CD4-positive, CD25-positive, alpha-beta regulatory T cell (primary cell): Measurements from ENCODE around the gene CTNNA2. TPM values are rescaled to one million over a fixed set of nuclear protein-coding genes. Genes with fewer than 3 reads are reported as not detected.

Experiments used
- ATAC-seq, 2 donors: fragments of 150-1000 bp; cut with Tn5 transposase; one replicate each; pipeline ENCODE4 v1.10.0; 2021; ENCODE audit warnings: low read depth in 2 of 2, moderate number of reproducible peaks in 2 of 2, moderate library complexity in 1 of 2
- DNase-seq, 3 donors: peaks; one replicate each; pipeline versions ENCODE4 v3.0.0 to v3.0.0-alpha.2; 2012 to 2022; ENCODE audit warnings: mixed read lengths in 1 of 3
- H3K27ac ChIP-seq: one replicate; pipeline ENCODE4 v1.7.0; 2013; ENCODE audit warnings: mild to moderate bottlenecking, low read length; ENCODE audit not compliant: insufficient read depth, poor library complexity, severe bottlenecking
- H3K27me3 ChIP-seq: one replicate; pipeline ENCODE4 v1.7.0; 2013; ENCODE audit warnings: low read length; ENCODE audit not compliant: control insufficient read depth, insufficient read depth
- H3K36me3 ChIP-seq: one replicate; pipeline ENCODE4 v1.7.0; 2013; ENCODE audit warnings: mild to moderate bottlenecking, low read length, moderate library complexity; ENCODE audit not compliant: control insufficient read depth, insufficient read depth
- H3K4me1 ChIP-seq: 2 replicates; pipeline ENCODE4 v1.7.0; 2013; ENCODE audit warnings: mild to moderate bottlenecking, low read length; ENCODE audit not compliant: insufficient read depth, control insufficient read depth, poor library complexity, severe bottlenecking
- H3K4me3 ChIP-seq: one replicate; pipeline ENCODE4 v1.7.0; 2013; ENCODE audit warnings: low read depth, mild to moderate bottlenecking, low read length, moderate library complexity
- H3K9me3 ChIP-seq, 2 experiments: 1 replicate in 1 of 2; 2 replicates in 1 of 2; pipeline ENCODE4 v1.7.0; 2013; ENCODE audit warnings: low read length in 2 of 2, mild to moderate bottlenecking in 1 of 2, moderate library complexity in 1 of 2; ENCODE audit not compliant: control insufficient read depth in 2 of 2
- H3K27ac Mint-ChIP-seq, 3 donors: one replicate each; pipeline ENCODE4 v1.8.0; 2020 to 2022; ENCODE audit warnings: mild to moderate bottlenecking in 3 of 3, mixed read lengths in 3 of 3, moderate library complexity in 2 of 3
- H3K27me3 Mint-ChIP-seq: one replicate; pipeline ENCODE4 v1.8.0; 2022; ENCODE audit warnings: mild to moderate bottlenecking, mixed read lengths
- H3K36me3 Mint-ChIP-seq: one replicate; pipeline ENCODE4 v1.8.0; 2020; ENCODE audit warnings: mixed read lengths
- H3K4me1 Mint-ChIP-seq, 4 donors: one replicate each; pipeline ENCODE4 v1.8.0; 2020 to 2022; ENCODE audit warnings: mixed read lengths in 4 of 4, mild to moderate bottlenecking in 1 of 4
- H3K4me3 Mint-ChIP-seq, 4 donors: one replicate each; pipeline ENCODE4 v1.8.0; 2020 to 2022; ENCODE audit warnings: mild to moderate bottlenecking in 4 of 4, mixed read lengths in 4 of 4, moderate library complexity in 3 of 4
- H3K9me3 Mint-ChIP-seq, 7 donors: one replicate each; pipeline ENCODE4 v1.8.0; 2020 to 2022; ENCODE audit warnings: mixed read lengths in 7 of 7, mild to moderate bottlenecking in 3 of 7, moderate library complexity in 2 of 7
- polyA plus RNA-seq, 4 donors: library from polyadenylated mRNA; unstranded; fragments of 300-500 nt; fragmentation: Illumina TruSeq; gene quantifications; one replicate each; pipeline ENCODE4 v1.2.3, GENCODE V29; 2021
- total RNA-seq: library from RNA; stranded (reverse); gene quantifications from one replicate; pipeline ENCODE4 v1.2.3, GENCODE V29; 2022

Gene CTNNA2
- total and polyA plus RNA-seq, 5 donors from 2014 or later = not detected

DNA sequence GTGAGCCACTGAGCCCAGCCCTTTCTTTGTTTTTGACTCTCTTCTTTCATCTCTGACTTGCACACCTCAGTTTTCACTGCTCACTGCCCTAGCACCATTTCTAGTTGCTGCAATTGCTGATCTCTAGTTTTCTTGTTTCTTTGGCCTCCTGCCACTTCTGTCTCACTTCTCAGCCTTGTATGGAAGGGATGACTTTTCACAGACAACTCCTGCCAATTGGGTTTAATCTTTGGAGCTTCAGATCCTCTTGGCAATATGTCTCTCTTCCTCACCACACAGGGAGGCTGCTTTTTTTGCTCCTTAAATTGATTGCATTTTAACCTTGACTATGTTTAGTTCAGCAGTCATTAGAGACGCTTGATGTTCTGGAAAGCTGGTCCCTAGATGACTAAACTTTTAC, 323.1 kb downstream of the CTNNA2 start:
- Histone ChIP-seq H3K9me3 (no peaks in the 10 kb centered on the region), H3K4me1 (no peaks in the 10 kb centered on the region), H3K27ac (no peak overlapping the region), H3K36me3 (no peaks in the 10 kb centered on the region), H3K27me3 (no peaks in the 10 kb centered on the region), H3K4me3 (no peak overlapping the region)
- Mint-ChIP-seq H3K36me3 (no peaks in the 10 kb centered on the region), H3K9me3 (peaks cover 0 to 14% (median 6%) of the 10 kb centered on the region in 7 donors), H3K4me3 (no peak overlapping the region), H3K27me3 (no peaks in the 10 kb centered on the region), H3K27ac (no peak overlapping the region), H3K4me1 (no peaks in the 10 kb centered on the region)
- no peak for DNase-seq
- no peak for ATAC-seq

DNA sequence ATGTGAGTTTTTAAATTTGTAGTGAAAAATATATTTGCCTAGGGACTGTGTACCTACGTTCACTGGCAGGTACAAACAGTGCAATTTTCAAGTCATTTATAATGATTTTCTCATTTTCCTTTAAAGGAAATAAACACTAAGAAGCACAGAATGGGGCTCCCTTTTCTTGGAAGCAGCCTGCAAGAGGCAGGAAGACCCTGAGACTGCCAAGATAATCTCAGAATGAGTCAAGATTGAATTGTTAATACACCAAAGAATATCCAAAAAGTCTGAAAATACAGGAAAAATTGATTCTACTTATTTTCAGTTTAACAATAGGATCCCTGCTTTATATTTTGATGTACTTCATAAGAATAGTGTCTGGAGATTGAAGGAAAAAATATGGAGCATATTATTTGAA, 331.2 kb downstream of the CTNNA2 start:
- no peaks in the 10 kb centered on the region for H3K4me1 Mint-ChIP-seq
- H3K27me3 Mint-ChIP-seq = no peaks in the 10 kb centered on the region
- ATAC-seq (no peak), DNase-seq (no peak)
- no peaks in the 10 kb centered on the region for H3K36me3 Mint-ChIP-seq
- no peak overlapping the region for H3K27ac Mint-ChIP-seq
- no peak overlapping the region for H3K4me3 Mint-ChIP-seq
- no peak overlapping the region for H3K27ac ChIP-seq
- H3K9me3 ChIP-seq = no peaks in the 10 kb centered on the region
- no peaks in the 10 kb centered on the region for H3K36me3 ChIP-seq
- peaks cover 0 to 8% (median 4%) of the 10 kb centered on the region in 7 donors for H3K9me3 Mint-ChIP-seq
- H3K4me3 ChIP-seq = no peak overlapping the region
- no peaks in the 10 kb centered on the region for H3K4me1 ChIP-seq
- no peaks in the 10 kb centered on the region for H3K27me3 ChIP-seq

DNA sequence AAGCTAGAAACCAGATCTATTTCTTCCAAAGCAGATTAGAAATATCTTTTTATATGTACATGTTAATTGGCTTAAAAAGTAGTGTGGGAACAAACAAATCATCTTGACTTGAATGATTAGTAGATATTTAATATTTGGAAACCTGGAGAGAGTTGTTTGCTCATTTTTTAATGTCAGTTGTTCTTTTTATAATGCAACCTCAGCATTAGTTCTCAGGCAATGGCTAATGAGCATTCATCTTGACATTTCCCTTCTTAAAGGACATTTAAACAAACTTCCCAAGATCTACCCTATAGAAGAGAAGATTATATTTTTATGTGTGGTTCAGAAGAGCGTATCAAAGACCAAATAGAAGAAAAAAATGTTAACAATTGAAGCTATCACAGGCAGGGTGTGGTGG, 334.0 kb downstream of the CTNNA2 start:
- Mint-ChIP-seq H3K4me1 (no peaks in the 10 kb centered on the region), H3K9me3 (peaks cover 0 to 10% (median 6%) of the 10 kb centered on the region in 7 donors), H3K36me3 (no peaks in the 10 kb centered on the region), H3K27me3 (no peaks in the 10 kb centered on the region), H3K27ac (no peak overlapping the region), H3K4me3 (no peak overlapping the region)
- ATAC-seq (no peak), DNase-seq (no peak)
- H3K27ac ChIP-seq = no peak overlapping the region
- H3K27me3 ChIP-seq = no peaks in the 10 kb centered on the region
- no peaks in the 10 kb centered on the region for H3K36me3 ChIP-seq
- H3K9me3 ChIP-seq = no peaks in the 10 kb centered on the region
- no peaks in the 10 kb centered on the region for H3K4me1 ChIP-seq
- H3K4me3 ChIP-seq = no peak overlapping the region

DNA sequence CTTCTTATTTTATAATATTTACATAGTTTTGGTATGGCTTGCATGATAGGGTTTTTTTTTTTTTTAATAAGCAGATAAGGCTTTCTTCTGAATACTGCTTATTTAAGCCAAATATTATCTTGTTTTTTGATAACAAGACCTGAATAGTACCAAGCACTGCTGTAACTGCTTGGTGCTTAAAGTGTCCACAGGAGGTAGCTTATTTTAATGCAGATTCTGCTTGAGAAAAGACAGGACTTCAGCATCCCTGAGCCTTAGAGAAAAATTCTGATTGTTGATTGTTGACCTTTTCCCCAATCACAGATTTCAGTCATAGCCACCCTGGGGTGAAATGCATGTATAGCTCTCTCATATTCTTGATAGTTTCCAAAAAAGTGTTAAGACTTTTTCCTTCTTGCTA, 336.4 kb downstream of the CTNNA2 start:
- H3K27me3 Mint-ChIP-seq = no peaks in the 10 kb centered on the region
- peaks cover 0 to 8% (median 4%) of the 10 kb centered on the region in 7 donors for H3K9me3 Mint-ChIP-seq
- H3K36me3 Mint-ChIP-seq = no peaks in the 10 kb centered on the region
- no peaks in the 10 kb centered on the region for H3K27me3 ChIP-seq
- no peak overlapping the region for H3K27ac ChIP-seq
- DNase-seq (no peak), ATAC-seq (no peak)
- no peaks in the 10 kb centered on the region for H3K4me1 ChIP-seq
- H3K9me3 ChIP-seq = peaks cover 0 to 2% of the 10 kb centered on the region in 2 experiments
- no peaks in the 10 kb centered on the region for H3K4me1 Mint-ChIP-seq
- no peak overlapping the region for H3K4me3 Mint-ChIP-seq
- no peaks in the 10 kb centered on the region for H3K36me3 ChIP-seq
- H3K27ac Mint-ChIP-seq = no peak overlapping the region
- H3K4me3 ChIP-seq = no peak overlapping the region

DNA sequence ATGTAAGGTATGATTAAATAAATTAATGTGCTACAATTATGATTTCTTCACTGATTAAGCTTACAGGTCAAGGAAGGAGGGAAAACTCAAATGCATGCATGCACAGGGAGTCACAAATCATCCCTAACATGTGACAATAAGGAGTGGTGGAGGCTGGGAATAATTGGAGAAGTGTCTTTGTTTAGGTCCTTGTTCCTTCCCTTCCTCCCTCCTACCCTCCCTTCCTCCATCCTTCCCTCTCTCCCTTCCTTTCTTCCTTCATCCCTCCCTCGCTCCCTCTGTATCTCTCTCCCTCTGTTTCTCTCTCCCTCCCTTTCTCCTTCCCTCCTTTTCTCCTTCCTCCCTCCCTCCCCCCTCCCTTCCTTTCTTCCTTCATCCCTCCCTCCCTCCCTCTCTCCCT, 337.1 kb downstream of the CTNNA2 start:
- no peak overlapping the region for H3K27ac Mint-ChIP-seq
- H3K27ac ChIP-seq = no peak overlapping the region
- no peak for ATAC-seq
- no peaks in the 10 kb centered on the region for H3K27me3 ChIP-seq
- peaks cover 0 to 14% (median 5%) of the 10 kb centered on the region in 7 donors for H3K9me3 Mint-ChIP-seq
- H3K4me3 Mint-ChIP-seq = no peak overlapping the region
- H3K4me1 ChIP-seq = no peaks in the 10 kb centered on the region
- no peaks in the 10 kb centered on the region for H3K27me3 Mint-ChIP-seq
- peaks cover 0 to 2% of the 10 kb centered on the region in 2 experiments for H3K9me3 ChIP-seq
- no peak for DNase-seq
- H3K4me3 ChIP-seq = no peak overlapping the region
- no peaks in the 10 kb centered on the region for H3K4me1 Mint-ChIP-seq
- H3K36me3 ChIP-seq = no peaks in the 10 kb centered on the region
- H3K36me3 Mint-ChIP-seq = no peaks in the 10 kb centered on the region

DNA sequence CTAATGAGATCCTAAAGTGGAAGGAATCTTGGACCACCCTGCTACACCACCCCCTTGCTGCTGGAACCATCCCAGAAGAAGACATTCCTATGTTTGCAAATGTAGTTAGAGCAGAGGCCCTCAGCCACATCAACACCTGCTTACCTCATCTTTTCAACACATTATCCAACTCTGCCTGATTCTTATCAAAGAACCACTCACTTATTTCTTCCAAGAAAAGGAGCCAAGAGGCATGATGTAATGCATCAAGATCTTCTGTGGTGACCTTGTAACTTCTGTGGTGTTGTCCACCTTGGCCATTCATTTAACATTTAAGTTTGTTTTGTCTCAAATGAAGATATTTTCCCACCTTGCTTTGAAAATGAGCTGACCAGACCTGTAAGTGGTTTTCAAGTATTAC, 338.1 kb downstream of the CTNNA2 start:
- Histone ChIP-seq H3K9me3 (peaks cover 0 to 2% of the 10 kb centered on the region in 2 experiments), H3K27me3 (no peaks in the 10 kb centered on the region), H3K36me3 (no peaks in the 10 kb centered on the region), H3K4me1 (no peaks in the 10 kb centered on the region), H3K4me3 (no peak overlapping the region), H3K27ac (no peak overlapping the region)
- ATAC-seq (no peak), DNase-seq (no peak)
- H3K27me3 Mint-ChIP-seq = no peaks in the 10 kb centered on the region
- H3K9me3 Mint-ChIP-seq = peaks cover 0 to 17% (median 7%) of the 10 kb centered on the region in 7 donors
- no peaks in the 10 kb centered on the region for H3K4me1 Mint-ChIP-seq
- H3K4me3 Mint-ChIP-seq = no peak overlapping the region
- H3K36me3 Mint-ChIP-seq = no peaks in the 10 kb centered on the region
- no peak overlapping the region for H3K27ac Mint-ChIP-seq

DNA sequence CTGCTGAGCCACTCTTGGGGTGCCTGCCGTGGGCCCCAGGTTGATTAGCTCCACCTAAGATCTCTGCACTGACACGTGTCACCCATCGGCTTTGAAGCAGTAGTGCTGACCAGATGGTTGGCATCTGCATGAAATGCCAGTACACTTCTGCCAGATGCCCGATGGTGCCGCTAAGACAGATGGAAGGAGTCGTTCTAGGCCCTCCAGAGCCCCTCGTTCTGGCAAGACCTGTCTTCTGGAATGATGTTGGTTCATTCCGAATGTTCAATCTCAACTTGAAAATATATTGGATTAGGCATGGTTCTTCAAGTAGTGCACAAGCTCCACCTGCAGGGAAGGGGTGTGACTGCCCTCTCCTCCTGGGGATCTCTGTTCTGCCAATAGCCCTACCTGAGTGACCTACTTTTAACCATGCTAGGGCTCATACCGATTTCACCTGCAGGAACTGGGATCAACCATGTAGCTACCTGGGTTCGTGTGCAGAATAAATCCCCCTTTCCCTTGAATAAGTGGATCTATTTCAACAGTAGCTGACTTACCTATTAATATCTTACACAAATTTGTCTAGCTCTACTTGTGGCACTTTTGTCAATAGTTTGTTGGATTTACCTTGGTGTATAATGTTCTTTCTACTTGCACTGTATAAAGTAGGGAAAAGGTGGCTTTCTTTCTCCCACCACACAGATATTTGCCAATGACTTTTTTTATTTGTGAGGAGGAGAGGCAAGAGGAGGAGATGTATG, 342.6 kb downstream of the CTNNA2 start:
- H3K27me3 Mint-ChIP-seq = no peaks in the 10 kb centered on the region
- peaks cover 0 to 2% of the 10 kb centered on the region in 2 experiments for H3K9me3 ChIP-seq
- no peaks in the 10 kb centered on the region for H3K36me3 Mint-ChIP-seq
- H3K4me3 ChIP-seq = no peak overlapping the region
- no peak for DNase-seq
- H3K27ac Mint-ChIP-seq = no peak overlapping the region
- no peak overlapping the region for H3K27ac ChIP-seq
- no peak for ATAC-seq
- H3K4me1 Mint-ChIP-seq = no peaks in the 10 kb centered on the region
- peaks cover 0 to 22% (median 3%) of the 10 kb centered on the region in 7 donors for H3K9me3 Mint-ChIP-seq
- H3K36me3 ChIP-seq = no peaks in the 10 kb centered on the region
- H3K4me1 ChIP-seq = no peaks in the 10 kb centered on the region
- H3K4me3 Mint-ChIP-seq = no peak overlapping the region
- H3K27me3 ChIP-seq = no peaks in the 10 kb centered on the region

DNA sequence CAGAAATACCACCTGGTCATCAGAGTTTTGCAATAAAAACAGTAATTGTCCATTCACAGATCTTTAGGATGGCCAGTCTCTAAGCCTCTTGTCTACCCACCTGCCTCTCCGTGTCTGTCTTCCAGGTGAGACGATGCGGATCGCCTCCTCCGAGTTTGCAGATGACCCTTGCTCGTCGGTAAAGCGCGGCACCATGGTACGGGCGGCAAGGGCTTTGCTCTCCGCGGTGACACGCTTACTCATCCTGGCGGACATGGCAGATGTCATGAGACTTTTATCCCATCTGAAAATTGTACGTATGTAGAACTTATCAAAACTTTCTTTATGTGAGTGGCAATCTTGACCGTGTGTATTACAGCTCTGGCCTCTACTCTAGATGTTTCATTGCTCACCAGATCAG, 345.0 kb downstream of the CTNNA2 start:
- peaks cover 0 to 2% of the 10 kb centered on the region in 2 experiments for H3K9me3 ChIP-seq
- Mint-ChIP-seq H3K27me3 (no peaks in the 10 kb centered on the region), H3K4me1 (no peaks in the 10 kb centered on the region), H3K9me3 (peaks cover 0 to 20% (median 3%) of the 10 kb centered on the region in 7 donors), H3K36me3 (no peaks in the 10 kb centered on the region), H3K27ac (no peak overlapping the region), H3K4me3 (no peak overlapping the region)
- DNase-seq (no peak), ATAC-seq (no peak)
- H3K27me3 ChIP-seq = no peaks in the 10 kb centered on the region
- H3K4me3 ChIP-seq = no peak overlapping the region
- H3K27ac ChIP-seq = no peak overlapping the region
- H3K4me1 ChIP-seq = no peaks in the 10 kb centered on the region
- H3K36me3 ChIP-seq = no peaks in the 10 kb centered on the region
